Transverse colon (tissue), 4 donors: ENCODE results near the gene DISC1. TPM values are rescaled to one million over a fixed set of nuclear protein-coding genes. Genes with fewer than 3 reads are reported as not detected.

Experiments used
- DNase-seq: peaks from one replicate; pipeline ENCODE4 v3.0.0-alpha.2; 2019
- H3K27ac ChIP-seq, 4 donors: fragments of 200-600 bp; sonication (generic); 2 replicates each; pipeline ENCODE4 v1.5.1; 2016 to 2018; ENCODE audit warnings: inconsistent platforms in 4 of 4
- H3K27me3 ChIP-seq: fragments of 200-600 bp; sonication (generic); 2 replicates; pipeline ENCODE4 v1.5.1; 2017; ENCODE audit warnings: inconsistent platforms
- H3K36me3 ChIP-seq, 4 donors: fragments of 200-600 bp; sonication (generic); 2 replicates each; pipeline ENCODE4 v1.5.1; 2017 to 2019; ENCODE audit warnings: inconsistent platforms in 4 of 4
- H3K4me1 ChIP-seq, 4 donors: fragments of 200-600 bp; sonication (generic); 2 replicates each; pipeline ENCODE4 v1.5.1; 2017 to 2020; ENCODE audit warnings: inconsistent platforms in 4 of 4
- H3K4me3 ChIP-seq, 4 donors: fragments of 200-600 bp; sonication (generic); 1 replicate in 1 of 4; 2 replicates in 3 of 4; pipeline versions ENCODE4 v1.5.1 to v1.6.1; 2017 to 2019; ENCODE audit warnings: inconsistent platforms in 4 of 4
- H3K9me3 ChIP-seq, 2 donors: fragments of 200-600 bp; sonication (generic); 2 replicates each; pipeline ENCODE4 v1.5.1; 2017 to 2019; ENCODE audit warnings: inconsistent platforms in 2 of 2
- CTCF ChIP-seq, 5 experiments: fragments of 200-600 bp in 3 of 5; fragments of 450-650 bp in 2 of 5; sonication (generic) in 3 of 5; IDR thresholded peaks; 1 replicate in 2 of 5; 2 replicates in 3 of 5; pipeline ENCODE4 v1.5.1; 2016 to 2017; ENCODE audit warnings: antibody characterized with exemption in 5 of 5, inconsistent platforms in 3 of 5, mild to moderate bottlenecking in 2 of 5, moderate library complexity in 1 of 5
- EP300 ChIP-seq: sonication (generic); formaldehyde crosslinking; IDR thresholded peaks from one replicate; pipeline ENCODE4 v1.6.1; 2017; ENCODE audit warnings: antibody characterized with exemption, low read depth
- POLR2A ChIP-seq: fragments of 450-650 bp; IDR thresholded peaks from one replicate; pipeline ENCODE4 v1.6.1; 2016; ENCODE audit warnings: antibody characterized with exemption, mild to moderate bottlenecking, moderate library complexity
- POLR2AphosphoS5 ChIP-seq, 3 donors: sonication (generic); formaldehyde crosslinking; IDR thresholded peaks; one replicate each; pipeline ENCODE4 v1.6.1; 2016; ENCODE audit warnings: antibody characterized with exemption in 3 of 3
- WGBS, 2 donors: methylation state at CpG; one replicate each; pipeline ENCODE4 v1.1.5; 2018; ENCODE audit warnings: low coverage in 1 of 2; 5-methylcytosine and 5-hydroxymethylcytosine counted together
- in situ Hi-C, 4 donors: fragments of 200-750 bp; cut with MboI; loops; one replicate each; pipeline versions ENCODE4 v1.15.0 to v1.15.1; 2017; ENCODE audit warnings: low sequenced_read_pairs in 3 of 4, low pct_ligation_motif_present in 1 of 4, low pct_unique_long_range_greater_than_20kb in 1 of 4
- intact Hi-C: fragments of 100-400 bp; cut with DNase I; formaldehyde crosslinking; loops from one replicate; pipeline ENCODE4 v1.15.1; 2023; ENCODE audit warnings: low total_unique reads
- total RNA-seq, 4 donors: library from RNA; depleted of rRNA; stranded (reverse); fragments of >200 nt; gene quantifications; one replicate each; pipeline ENCODE4 v1.1.0, GENCODE V29; 2016

The DISC1 gene
- total RNA-seq, 4 donors from 2014 or later: 7.8 to 20.3 (median 11.5) TPM

GRCh38 chr1:231803353-231803752 lies 176.8 kb downstream of the DISC1 start:
- H3K27me3 ChIP-seq: no peaks in the 10 kb centered on the region
- no peak for DNase-seq
- no peaks in the 10 kb centered on the region for H3K9me3 ChIP-seq
- H3K36me3 ChIP-seq: no peaks in the 10 kb centered on the region
- TF ChIP-seq CTCF (IDR thresholded peaks at IDR 0.05) (no peak), POLR2AphosphoS5 (IDR thresholded peaks at IDR 0.05) (no peak), POLR2A (no peak), EP300 (no peak)
- intact Hi-C loops (no loop called here), in situ Hi-C loops (no loop called here)
- H3K4me3 ChIP-seq: no peak overlapping the region
- H3K27ac ChIP-seq: no peak overlapping the region
- 84% methylated on average over 8 of the region's 8 CpGs; no CpG with 5 or more reads in 1 of the 2 donors for WGBS, 2 donors
- H3K4me1 ChIP-seq: no peaks in the 10 kb centered on the region

- Histone ChIP-seq H3K27me3 (no peaks in the 10 kb centered on the region), H3K9me3 (no peaks in the 10 kb centered on the region)
- TF ChIP-seq POLR2AphosphoS5 (IDR thresholded peaks at IDR 0.05): no peak
- no peak for TF ChIP-seq POLR2A
- peak; percentile 43 to 58 (median 51) for TF ChIP-seq CTCF (IDR thresholded peaks at IDR 0.05)
These were observed 180.3 kb downstream of the DISC1 start for GRCh38 chr1:231806623-231807495.

GRCh38 chr1:231807541-231807940 lies 181.0 kb downstream of the DISC1 start:
- no peak for DNase-seq
- TF ChIP-seq CTCF (IDR thresholded peaks at IDR 0.05): no peak
- TF ChIP-seq POLR2AphosphoS5 (IDR thresholded peaks at IDR 0.05): no peak
- no peak for TF ChIP-seq POLR2A
- TF ChIP-seq EP300: no peak
- no peaks in the 10 kb centered on the region for H3K36me3 ChIP-seq
- in situ Hi-C loops: no loop called here
- no peaks in the 10 kb centered on the region for H3K9me3 ChIP-seq
- no peaks in the 10 kb centered on the region for H3K27me3 ChIP-seq
- H3K4me3 ChIP-seq: no peak overlapping the region
- no peaks in the 10 kb centered on the region for H3K4me1 ChIP-seq
- WGBS, 2 donors: 71 to 82% methylated on average over 2 of the region's 2 CpGs
- intact Hi-C loops: no loop called here
- H3K27ac ChIP-seq: no peak overlapping the region

More at GRCh38 chr1:231806623-231807495, 180.3 kb downstream of the DISC1 start:
- Histone ChIP-seq H3K4me3 (no peak overlapping the region), H3K36me3 (no peaks in the 10 kb centered on the region), H3K4me1 (no peaks in the 10 kb centered on the region), H3K27ac (no peak overlapping the region)
- WGBS, 2 donors: 80% methylated on average over 21 of the region's 21 CpGs; no CpG with 5 or more reads in 1 of the 2 donors
- in situ Hi-C loops (no loop called here), intact Hi-C loops (no loop called here)
- peak; percentile 54 for DNase-seq

- WGBS, 2 donors: 71 to 85% methylated on average over 2 to 3 of the region's 3 CpGs
- TF ChIP-seq POLR2AphosphoS5 (IDR thresholded peaks at IDR 0.05): no peak
- DNase-seq: no peak
- H3K27ac ChIP-seq: no peak overlapping the region
- H3K4me1 ChIP-seq: no peaks in the 10 kb centered on the region
- no peaks in the 10 kb centered on the region for H3K27me3 ChIP-seq
- in situ Hi-C loops (no loop called here), intact Hi-C loops (no loop called here)
- H3K9me3 ChIP-seq: no peaks in the 10 kb centered on the region
- no peak overlapping the region for H3K4me3 ChIP-seq
- H3K36me3 ChIP-seq: no peaks in the 10 kb centered on the region
These were observed 181.5 kb downstream of the DISC1 start for GRCh38 chr1:231808116-231808515.
